Psoas muscle (tissue), 8 donors: ENCODE results near the gene CPVL. TPM values are rescaled to one million over a fixed set of nuclear protein-coding genes. Genes with fewer than 3 reads are reported as not detected.
"Not testable (repeated sequence)": the region's sequence is repeated elsewhere in the genome, so short reads cannot be mapped to it uniquely, and the experiment has no call there.

Experiments
- ATAC-seq, 4 donors: fragments of 200-7000 bp; cut with Tn5 transposase; one replicate each; pipeline ENCODE4 v1.9.1; 2020; ENCODE audit warnings: moderate library complexity in 3 of 4, mild to moderate bottlenecking in 2 of 4
- DNase-seq, 2 donors: peaks; one replicate each; pipeline ENCODE4 v3.0.0-alpha.2; 2020
- H3K27ac ChIP-seq: fragments of 200-600 bp; one replicate; pipeline ENCODE4 v1.8.0; 2022
- H3K27me3 ChIP-seq, 3 donors: fragments of 200-600 bp in 1 of 3; one replicate each; pipeline versions ENCODE4 v1.6.1 to v1.8.0; 2013 to 2022; ENCODE audit warnings: low read length in 2 of 3, mild to moderate bottlenecking in 2 of 3, moderate library complexity in 1 of 3; ENCODE audit not compliant: insufficient read depth in 3 of 3
- H3K36me3 ChIP-seq, 2 donors: fragments of 200-600 bp in 1 of 2; one replicate each; pipeline versions ENCODE4 v1.6.1 to v1.8.0; 2013 to 2022; ENCODE audit warnings: low read depth in 1 of 2, mild to moderate bottlenecking in 1 of 2, moderate library complexity in 1 of 2; ENCODE audit not compliant: insufficient read depth in 1 of 2
- H3K4me1 ChIP-seq: fragments of 200-600 bp; one replicate; pipeline ENCODE4 v1.8.0; 2022
- H3K4me3 ChIP-seq: fragments of 200-600 bp; one replicate; pipeline ENCODE4 v1.8.0; 2022; ENCODE audit warnings: mild to moderate bottlenecking
- H3K9me3 ChIP-seq: fragments of 200-600 bp; one replicate; pipeline ENCODE4 v1.8.0; 2022
- WGBS, 3 donors: extraction: QIAGEN DNeasy Blood & Tissue Kit; methylation state at CpG; one replicate each; pipeline versions ENCODE4 v1.1.6 to v1.1.7; 2013; 5-methylcytosine and 5-hydroxymethylcytosine counted together
- intact Hi-C, 2 donors: fragments of 100-400 bp; cut with DNase I; formaldehyde crosslinking; loops; one replicate each; pipeline versions ENCODE4 v1.11.0 to v1.14.2; 2022
- polyA plus RNA-seq, 3 donors: library from polyadenylated mRNA; stranded (reverse); fragments of 200-250 nt; gene quantifications; one replicate each; pipeline ENCODE4 v1.2.3, GENCODE V29; 2013
- total RNA-seq, 4 donors: library from RNA; stranded (reverse); fragmentation: NEBNext Ultra II Directional in 2 of 4; extraction: Animal tissue kit (Norgen Biotek cat#: 25700) in 2 of 4; gene quantifications; one replicate each; pipeline versions ENCODE4 v1.2.1 to v1.2.4, GENCODE V29; 2021 to 2023
- TF ChIP-seq, protein P1 (sequence below): fragments of 200-600 bp; IDR thresholded peaks from one replicate; pipeline ENCODE4 v1.8.0; 2022; ENCODE audit warnings: antibody characterized with exemption
- donor health status: healthy with polysubstance abuse.
- donor health status: DM: no; HTN: no; CAD: no; lungs with moderate emphysema.
- donor health status: Bipolar disorder and iron deficiency.
- donor health status: healthy.
- donor health status: DM: yes; HTN: yes; CAD: no.
- donor health status: DM: no; HTN: no; CAD: no.
- donor health status: DM: no; HTN: no; CAD: no.
- donor health status: DM: yes; HTN: yes; CAD: no.

Gene CPVL
- total and polyA plus RNA-seq, 7 donors = 1.6 to 49.6 (median 6.1) TPM

DNA sequence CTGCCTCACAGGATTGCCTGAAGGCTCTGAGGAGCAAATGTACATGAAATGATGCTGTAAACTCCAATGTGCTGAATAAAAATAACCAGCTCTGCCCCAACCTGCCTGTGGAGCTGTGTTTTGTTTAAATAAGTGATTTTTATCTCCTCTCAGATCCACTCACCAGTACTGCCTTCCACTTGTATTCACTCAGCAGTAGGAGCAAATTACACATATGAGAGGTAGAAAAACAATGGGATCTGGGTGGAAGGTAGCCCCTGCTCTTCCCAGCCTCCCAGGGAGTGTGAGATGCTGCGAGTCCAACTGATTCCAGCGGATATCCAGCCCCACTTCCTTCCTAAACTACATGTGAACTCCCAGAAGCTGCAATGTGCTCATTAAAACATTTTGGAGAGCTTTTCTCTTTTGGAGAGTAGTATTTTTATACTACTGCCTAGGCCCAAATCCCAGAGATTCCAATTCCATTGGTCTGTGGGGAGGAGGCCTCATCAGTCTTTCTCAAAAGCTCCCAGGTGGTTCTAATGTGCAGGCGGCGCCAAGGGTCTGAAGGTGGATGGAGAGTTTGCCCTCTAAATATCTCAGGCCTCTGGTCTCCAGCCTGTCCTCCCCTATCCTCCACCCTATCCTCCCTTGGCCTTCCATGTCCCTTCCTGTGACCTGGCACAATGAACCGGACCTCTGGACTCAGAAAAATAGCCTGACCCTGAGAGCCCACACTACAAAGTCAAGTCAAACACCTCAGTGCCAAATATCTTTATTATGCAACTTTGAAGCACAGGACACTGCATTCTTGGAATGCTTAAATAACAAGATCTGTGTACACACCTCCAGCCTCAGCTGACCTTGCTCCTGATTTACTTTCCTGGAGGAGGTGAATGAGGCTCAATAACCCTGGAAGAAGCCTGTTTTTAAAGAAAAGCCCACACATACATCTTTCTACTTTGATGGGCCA, 46.2 kb downstream of the CPVL start:
- TF ChIP-seq, protein P1, sequence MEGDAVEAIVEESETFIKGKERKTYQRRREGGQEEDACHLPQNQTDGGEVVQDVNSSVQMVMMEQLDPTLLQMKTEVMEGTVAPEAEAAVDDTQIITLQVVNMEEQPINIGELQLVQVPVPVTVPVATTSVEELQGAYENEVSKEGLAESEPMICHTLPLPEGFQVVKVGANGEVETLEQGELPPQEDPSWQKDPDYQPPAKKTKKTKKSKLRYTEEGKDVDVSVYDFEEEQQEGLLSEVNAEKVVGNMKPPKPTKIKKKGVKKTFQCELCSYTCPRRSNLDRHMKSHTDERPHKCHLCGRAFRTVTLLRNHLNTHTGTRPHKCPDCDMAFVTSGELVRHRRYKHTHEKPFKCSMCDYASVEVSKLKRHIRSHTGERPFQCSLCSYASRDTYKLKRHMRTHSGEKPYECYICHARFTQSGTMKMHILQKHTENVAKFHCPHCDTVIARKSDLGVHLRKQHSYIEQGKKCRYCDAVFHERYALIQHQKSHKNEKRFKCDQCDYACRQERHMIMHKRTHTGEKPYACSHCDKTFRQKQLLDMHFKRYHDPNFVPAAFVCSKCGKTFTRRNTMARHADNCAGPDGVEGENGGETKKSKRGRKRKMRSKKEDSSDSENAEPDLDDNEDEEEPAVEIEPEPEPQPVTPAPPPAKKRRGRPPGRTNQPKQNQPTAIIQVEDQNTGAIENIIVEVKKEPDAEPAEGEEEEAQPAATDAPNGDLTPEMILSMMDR = no peak
- H3K36me3 ChIP-seq = no peaks in the 10 kb centered on the region
- WGBS, 3 donors = 58 to 66% (median 63%) methylated on average over 5 of the region's 5 CpGs
- peaks cover 17% of the 10 kb centered on the region for H3K4me1 ChIP-seq
- peak in 2 of 4 donors; percentile 33 to 42 for ATAC-seq
- H3K27me3 ChIP-seq = no peaks in the 10 kb centered on the region
- intact Hi-C loops = loop anchor here in 1 of 2 donors (10.0 kb wide), 1 partner anchor 145 kb away; the partner anchor contains the start of gene TRIL
- no peaks in the 10 kb centered on the region for H3K9me3 ChIP-seq
- peak overlapping the region; percentile 27 for H3K27ac ChIP-seq
- no peak overlapping the region for H3K4me3 ChIP-seq
- DNase-seq = no peak

DNA sequence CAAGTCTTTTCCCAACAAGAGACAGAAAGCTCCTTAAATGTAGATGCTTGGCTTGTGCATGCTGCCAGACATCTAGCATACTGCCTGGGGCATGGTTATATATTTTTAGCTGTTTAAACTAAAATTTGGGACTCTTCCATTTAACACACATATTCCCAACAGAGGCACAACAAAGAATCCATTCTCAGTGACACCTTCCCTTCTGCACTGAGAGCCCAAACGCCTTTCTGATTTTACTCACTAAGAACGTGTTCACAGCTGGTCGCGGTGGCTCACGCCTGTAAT, 49.9 kb downstream of the CPVL start:
- Histone ChIP-seq H3K36me3 (no peaks in the 10 kb centered on the region), H3K4me3 (no peak overlapping the region), H3K27ac (no peak overlapping the region), H3K9me3 (no peaks in the 10 kb centered on the region), H3K27me3 (no peaks in the 10 kb centered on the region), H3K4me1 (peaks cover 17% of the 10 kb centered on the region)
- TF ChIP-seq, protein P1 = no peak
- ATAC-seq (no peak), DNase-seq (no peak)
- intact Hi-C loops = no loop called here
- WGBS, 3 donors = 91 to 97% (median 95%) methylated on average over 5 of the region's 5 CpGs

DNA sequence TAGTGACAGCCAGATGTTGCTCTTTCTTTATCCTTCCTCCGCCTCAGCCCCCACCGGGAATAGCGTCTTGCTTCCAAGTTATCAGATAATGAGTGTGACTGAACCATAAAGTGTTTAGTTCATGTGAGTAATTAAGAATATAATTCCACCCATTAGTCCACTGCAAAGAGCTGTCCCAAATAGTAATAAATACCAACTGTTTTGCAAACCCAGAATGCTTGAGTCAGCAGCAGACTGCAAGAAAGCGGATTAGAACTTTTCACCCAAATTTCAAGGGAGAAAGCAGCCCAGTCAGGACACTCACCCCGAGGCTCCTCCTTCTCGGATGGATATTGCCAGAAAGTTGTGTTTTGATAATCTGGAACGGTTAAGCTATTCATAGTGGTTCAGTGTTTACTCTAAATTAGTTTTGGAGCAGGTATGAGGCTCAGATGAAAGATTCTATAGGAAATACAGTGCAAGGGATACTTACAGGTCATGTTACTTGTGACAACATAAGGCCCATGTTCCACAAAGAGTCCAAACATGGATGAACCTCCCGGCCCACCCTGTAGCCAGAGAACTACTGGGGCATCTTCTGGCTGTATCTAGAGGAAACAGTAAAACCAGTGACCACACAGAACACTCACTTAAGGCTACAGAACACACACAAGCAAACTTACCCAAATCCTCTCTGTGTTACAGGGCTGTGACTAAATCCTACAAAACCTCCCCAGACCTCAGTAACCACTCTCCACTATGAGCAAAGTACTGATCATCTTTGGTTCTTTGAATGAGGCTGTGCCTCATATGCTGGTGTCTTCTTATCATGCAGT, 50.5 kb downstream of the CPVL start:
- Histone ChIP-seq H3K27ac (no peak overlapping the region), H3K27me3 (no peaks in the 10 kb centered on the region), H3K4me1 (peaks cover 16% of the 10 kb centered on the region), H3K36me3 (no peaks in the 10 kb centered on the region), H3K4me3 (no peak overlapping the region), H3K9me3 (no peaks in the 10 kb centered on the region)
- no peak for DNase-seq
- no peak for ATAC-seq
- TF ChIP-seq, protein P1 = no peak
- intact Hi-C loops = no loop called here
- WGBS, 3 donors = 45 to 51% (median 49%) methylated on average over 8 of the region's 8 CpGs

DNA sequence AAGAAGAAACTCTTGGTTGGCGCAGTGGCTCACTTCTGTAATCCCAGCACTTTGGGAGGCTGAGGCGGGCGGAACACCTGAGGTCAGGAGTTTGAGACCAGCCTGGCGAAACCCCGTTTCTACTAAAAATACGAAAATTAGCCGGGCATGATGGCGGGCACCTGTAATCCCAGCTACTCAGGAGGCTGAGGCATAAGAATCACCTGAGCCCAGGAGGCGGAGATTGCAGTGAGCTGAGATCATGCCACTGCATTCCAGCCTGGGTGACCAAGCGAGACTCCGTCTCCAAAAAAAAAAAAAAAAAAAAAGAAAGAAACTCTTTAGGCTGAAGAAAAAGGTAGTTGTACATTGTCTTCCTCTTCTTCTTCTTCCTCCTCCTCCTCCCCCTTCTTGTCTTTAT, 53.2 kb downstream of the CPVL start:
- H3K36me3 ChIP-seq, DNase-seq, ATAC-seq, intact Hi-C loops, H3K27me3 ChIP-seq, H3K4me1 ChIP-seq, H3K9me3 ChIP-seq, H3K27ac ChIP-seq, H3K4me3 ChIP-seq: not testable (repeated sequence)
- 97 to 99% (median 98%) methylated on average over 10 to 11 of the region's 11 CpGs for WGBS, 3 donors

- peak overlapping the region; percentile 15 for H3K27ac ChIP-seq
- H3K4me3 ChIP-seq = peak overlapping the region; percentile 49
- H3K9me3 ChIP-seq = no peaks in the 10 kb centered on the region
- DNase-seq (no peak), ATAC-seq (no peak)
- H3K4me1 ChIP-seq = peaks cover 23% of the 10 kb centered on the region
- intact Hi-C loops = no loop called here
- H3K27me3 ChIP-seq = no peaks in the 10 kb centered on the region
- no peaks in the 10 kb centered on the region for H3K36me3 ChIP-seq
- WGBS, 3 donors = 40 to 59% (median 42%) methylated on average over 4 of the region's 4 CpGs
- TF ChIP-seq, protein P1 = peak; percentile 11
Observed at GRCh38 chr7:29091715-29092114, 54.6 kb downstream of the CPVL start.
